DOHH2 (cell line): ENCODE data around the gene EMILIN3.

Experiments
- H3F3A ChIP-seq: fragments of 200-600 bp; sonication (generic), shearing (Covaris generic); 2 replicates; pipeline ENCODE4 v1.6.0; 2016; ENCODE audit warnings: antibody characterized with exemption, mild to moderate bottlenecking; ENCODE audit not compliant: control insufficient read depth, insufficient read depth
- H3K27ac ChIP-seq: fragments of 200-600 bp; sonication (generic); 2 replicates; pipeline ENCODE4 v1.5.1; 2014; ENCODE audit warnings: low read depth, mild to moderate bottlenecking, low read length, moderate library complexity
- H3K27me3 ChIP-seq: fragments of 200-600 bp; sonication (generic); 2 replicates; pipeline ENCODE4 v1.6.1; 2014; ENCODE audit warnings: mild to moderate bottlenecking, low read length, mixed read lengths; ENCODE audit not compliant: control insufficient read depth
- H3K36me3 ChIP-seq: fragments of 200-600 bp; sonication (generic); 2 replicates; pipeline ENCODE4 v1.6.1; 2014; ENCODE audit warnings: mild to moderate bottlenecking, low read length, moderate library complexity, mixed read lengths; ENCODE audit not compliant: control insufficient read depth
- H3K4me1 ChIP-seq: fragments of 200-600 bp; sonication (generic); 2 replicates; pipeline ENCODE4 v1.6.1; 2014; ENCODE audit warnings: mild to moderate bottlenecking, low read length, mixed read lengths; ENCODE audit not compliant: control insufficient read depth
- H3K4me2 ChIP-seq: fragments of 200-600 bp; sonication (generic); 2 replicates; pipeline ENCODE4 v1.6.0; 2014; ENCODE audit warnings: mild to moderate bottlenecking, low read length, moderate library complexity
- H3K4me3 ChIP-seq: fragments of 200-600 bp; sonication (generic); 2 replicates; pipeline ENCODE4 v1.5.1; 2014; ENCODE audit warnings: mild to moderate bottlenecking, low read length, mixed read lengths
- H3K79me2 ChIP-seq: fragments of 200-600 bp; sonication (generic); 2 replicates; pipeline ENCODE4 v1.6.1; 2014; ENCODE audit warnings: mild to moderate bottlenecking, low read length, mixed read lengths; ENCODE audit not compliant: control insufficient read depth
- H3K9me2 ChIP-seq: fragments of 200-600 bp; sonication (generic); replicated peaks from 2 replicates; pipeline ENCODE4 v1.6.1; 2014; ENCODE audit warnings: mild to moderate bottlenecking, low read length, mixed read lengths; ENCODE audit not compliant: control insufficient read depth
- H3K9me3 ChIP-seq: fragments of 200-600 bp; sonication (generic); 2 replicates; pipeline ENCODE4 v1.6.1; 2014; ENCODE audit warnings: antibody characterized with exemption, low read length, mixed read lengths; ENCODE audit not compliant: control insufficient read depth, insufficient read depth
- H4K20me1 ChIP-seq: fragments of 200-600 bp; sonication (generic); 2 replicates; pipeline ENCODE4 v1.6.0; 2014; ENCODE audit warnings: low read depth, mild to moderate bottlenecking, antibody characterized with exemption, low read length, moderate library complexity; ENCODE audit not compliant: control insufficient read depth, insufficient read depth
- EZH2phosphoT487 ChIP-seq: fragments of 200-600 bp; sonication (generic); IDR thresholded peaks from 2 replicates; pipeline ENCODE4 v1.6.1; 2017; ENCODE audit warnings: borderline replicate concordance, mild to moderate bottlenecking, antibody characterized with exemption, low read length, moderate library complexity, mixed read lengths
- TF ChIP-seq, protein P1 (sequence below): fragments of 200-600 bp; sonication (generic); IDR thresholded peaks from one replicate; pipeline ENCODE4 v1.5.1; 2014; ENCODE audit warnings: antibody characterized with exemption, mild to moderate bottlenecking, low read depth, low read length; ENCODE audit not compliant: poor library complexity, severe bottlenecking

EMILIN3 gene

DNA sequence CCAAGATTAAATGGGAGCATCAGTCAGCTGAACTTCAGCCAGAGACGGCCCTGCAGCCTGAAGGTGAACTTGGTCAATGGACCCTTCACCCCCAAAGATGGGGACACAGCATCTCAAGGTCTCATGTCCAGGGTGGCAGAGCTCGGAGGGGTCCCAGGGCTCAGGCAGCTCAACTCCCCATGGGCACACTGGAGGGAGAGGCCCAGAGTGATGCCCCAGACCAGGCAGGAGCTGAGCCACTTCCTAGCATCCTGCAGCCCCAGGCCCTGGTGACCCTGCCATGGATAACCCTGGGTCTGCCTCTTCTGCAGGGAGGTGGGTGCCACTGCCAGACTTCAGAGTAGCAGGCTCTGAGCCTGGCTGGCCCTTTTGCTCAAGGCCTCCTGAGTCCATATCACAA, 27.5 kb upstream of the EMILIN3 start:
- no peaks in the 10 kb centered on the region for H3K79me2 ChIP-seq
- no peaks in the 10 kb centered on the region for H3K27me3 ChIP-seq
- no peaks in the 10 kb centered on the region for H4K20me1 ChIP-seq
- H3K27ac ChIP-seq: no peak overlapping the region
- no peaks in the 10 kb centered on the region for H3K36me3 ChIP-seq
- H3K9me2 ChIP-seq: no peaks in the 10 kb centered on the region
- H3K9me3 ChIP-seq: no peaks in the 10 kb centered on the region
- H3F3A ChIP-seq: no peaks in the 10 kb centered on the region
- H3K4me3 ChIP-seq: no peak overlapping the region
- no peaks in the 10 kb centered on the region for H3K4me1 ChIP-seq
- no peak overlapping the region for H3K4me2 ChIP-seq
- TF ChIP-seq EZH2phosphoT487: no peak
- TF ChIP-seq, protein P1, sequence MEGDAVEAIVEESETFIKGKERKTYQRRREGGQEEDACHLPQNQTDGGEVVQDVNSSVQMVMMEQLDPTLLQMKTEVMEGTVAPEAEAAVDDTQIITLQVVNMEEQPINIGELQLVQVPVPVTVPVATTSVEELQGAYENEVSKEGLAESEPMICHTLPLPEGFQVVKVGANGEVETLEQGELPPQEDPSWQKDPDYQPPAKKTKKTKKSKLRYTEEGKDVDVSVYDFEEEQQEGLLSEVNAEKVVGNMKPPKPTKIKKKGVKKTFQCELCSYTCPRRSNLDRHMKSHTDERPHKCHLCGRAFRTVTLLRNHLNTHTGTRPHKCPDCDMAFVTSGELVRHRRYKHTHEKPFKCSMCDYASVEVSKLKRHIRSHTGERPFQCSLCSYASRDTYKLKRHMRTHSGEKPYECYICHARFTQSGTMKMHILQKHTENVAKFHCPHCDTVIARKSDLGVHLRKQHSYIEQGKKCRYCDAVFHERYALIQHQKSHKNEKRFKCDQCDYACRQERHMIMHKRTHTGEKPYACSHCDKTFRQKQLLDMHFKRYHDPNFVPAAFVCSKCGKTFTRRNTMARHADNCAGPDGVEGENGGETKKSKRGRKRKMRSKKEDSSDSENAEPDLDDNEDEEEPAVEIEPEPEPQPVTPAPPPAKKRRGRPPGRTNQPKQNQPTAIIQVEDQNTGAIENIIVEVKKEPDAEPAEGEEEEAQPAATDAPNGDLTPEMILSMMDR: no peak

GRCh38 chr20:41393705-41394066, 27.1 kb upstream of the EMILIN3 start:
- Histone ChIP-seq H3K27me3 (no peaks in the 10 kb centered on the region), H3K4me3 (no peak overlapping the region), H3K79me2 (no peaks in the 10 kb centered on the region), H3K27ac (no peak overlapping the region), H3K4me1 (no peaks in the 10 kb centered on the region), H3K36me3 (no peaks in the 10 kb centered on the region), H3F3A (no peaks in the 10 kb centered on the region), H3K9me2 (no peaks in the 10 kb centered on the region), H3K4me2 (no peak overlapping the region), H4K20me1 (no peaks in the 10 kb centered on the region), H3K9me3 (no peaks in the 10 kb centered on the region)
- TF ChIP-seq EZH2phosphoT487: no peak
- TF ChIP-seq, protein P1: no peak

DNA sequence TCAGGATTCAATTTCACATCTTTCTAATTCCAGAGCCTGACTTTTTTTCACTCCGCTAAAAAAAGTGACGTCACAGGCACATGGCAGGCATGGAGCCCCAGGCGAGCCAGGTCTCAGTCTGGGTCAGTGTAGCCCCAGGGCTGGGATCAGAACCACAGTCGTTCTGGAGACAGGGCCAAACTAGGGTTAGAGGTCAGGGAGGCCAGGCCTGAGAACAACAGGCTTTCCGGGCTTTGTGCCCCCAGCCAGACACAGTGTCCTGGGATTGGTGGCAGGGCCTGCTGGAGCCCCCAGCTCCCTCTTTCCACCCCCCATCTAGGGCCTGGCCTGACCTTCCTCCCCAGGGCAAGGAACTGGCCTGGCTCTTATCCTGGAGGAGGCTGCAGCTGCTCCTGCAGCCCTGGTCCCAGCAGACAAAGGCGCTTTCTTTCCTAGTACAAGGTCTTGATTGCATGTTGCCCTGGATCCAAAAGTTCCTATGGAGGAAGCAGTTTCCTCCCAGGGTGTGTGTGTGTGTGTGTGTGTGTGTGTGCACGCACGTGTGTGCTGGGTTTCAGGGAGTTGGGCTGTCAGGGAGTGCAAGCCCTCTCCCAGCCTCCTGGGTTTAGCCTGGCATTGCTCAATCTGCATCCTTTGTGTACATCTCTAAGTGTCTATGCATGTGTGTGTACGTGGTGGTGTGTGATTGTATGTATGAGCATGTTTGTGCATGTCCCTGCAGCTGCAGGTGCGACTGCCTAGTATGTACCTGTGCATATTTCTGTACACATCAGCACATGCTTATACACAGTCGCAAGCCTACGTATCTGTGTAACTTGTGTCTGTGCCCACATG, 26.5 kb upstream of the EMILIN3 start:
- Histone ChIP-seq H3K36me3 (no peaks in the 10 kb centered on the region), H4K20me1 (no peaks in the 10 kb centered on the region), H3K9me3 (no peaks in the 10 kb centered on the region), H3K9me2 (no peaks in the 10 kb centered on the region), H3K4me2 (no peak overlapping the region), H3F3A (no peaks in the 10 kb centered on the region), H3K27ac (no peak overlapping the region), H3K4me3 (no peak overlapping the region), H3K27me3 (no peaks in the 10 kb centered on the region), H3K4me1 (no peaks in the 10 kb centered on the region), H3K79me2 (no peaks in the 10 kb centered on the region)
- no peak for TF ChIP-seq EZH2phosphoT487
- TF ChIP-seq, protein P1: no peak
